ENCODE results near the gene CRYBA4. TPM values are rescaled to one million over a fixed set of nuclear protein-coding genes. Genes with fewer than 3 reads are reported as not detected.

Gene CRYBA4
- total RNA-seq, 1 experiment from 2014 or later = not detected

DNA sequence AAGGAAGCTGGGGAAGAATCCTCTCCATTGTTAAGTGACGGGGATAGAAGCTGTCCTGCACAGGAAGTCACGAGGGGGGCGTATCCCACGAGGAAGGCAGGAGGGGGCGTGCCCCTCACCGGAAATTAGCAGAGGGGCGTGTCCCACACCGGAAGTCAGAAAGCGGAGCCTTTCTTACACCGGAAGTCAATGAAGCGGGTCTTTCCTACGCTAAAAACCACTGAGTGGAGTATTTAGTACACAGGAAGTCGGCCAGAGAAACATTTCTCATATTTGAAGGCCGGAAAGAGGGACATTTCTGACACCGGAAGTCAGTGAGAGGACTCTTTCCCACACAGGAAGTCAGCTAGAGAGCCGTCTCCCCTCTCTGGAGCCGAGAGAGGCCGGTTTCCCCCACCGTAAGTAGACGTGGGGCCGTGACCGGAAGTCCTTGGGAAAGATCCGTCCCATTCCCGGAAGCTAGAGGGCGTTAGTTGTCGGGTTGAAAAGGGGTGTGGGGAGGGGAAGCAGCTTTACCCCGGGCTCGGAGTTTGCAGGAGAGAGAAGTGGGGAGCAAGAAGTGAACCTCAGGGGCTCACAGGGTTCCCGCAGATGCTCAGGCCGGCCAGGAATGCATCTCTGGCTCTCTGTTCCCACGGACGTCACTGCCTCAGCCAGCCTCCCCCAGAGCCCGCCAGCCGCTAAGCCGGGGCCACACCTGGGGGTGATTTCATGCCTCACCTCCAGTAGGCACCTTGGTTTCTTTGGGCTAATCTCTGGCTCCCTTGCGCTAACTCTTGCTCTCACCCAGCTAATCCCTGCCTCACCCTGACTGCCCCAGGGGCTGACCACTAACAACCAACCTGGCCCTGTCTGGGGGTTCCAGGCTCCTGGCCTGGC is 51.1 kb downstream of the CRYBA4 start:
- POLR2A ChIA-PET (ENCODE audit: low non-redundant PET) = interaction anchor here (0.6 kb wide), 2 partner anchors 31 to 897 kb away, joined by 3 to 9 read pairs; no protein-coding TSS in a partner anchor
- Histone ChIP-seq H3K27me3 (replicated peaks; ENCODE audit: insufficient read depth, low read depth, low read length, poor library complexity) (no peaks in the 10 kb centered on the region), H3K27ac (ENCODE audit: low read depth, low read length, poor library complexity, severe bottlenecking) (peak overlapping the region; percentile 92), H3K4me3 (ENCODE audit: low read depth, low read length, poor library complexity, severe bottlenecking) (peak overlapping the region; percentile 72), H3K9me3 (ENCODE audit: low read depth, low read length, poor library complexity, severe bottlenecking) (no peaks in the 10 kb centered on the region), H3K4me1 (ENCODE audit: insufficient read depth, low read length, poor library complexity, severe bottlenecking) (peaks cover 8% of the 10 kb centered on the region), H3K36me3 (ENCODE audit: insufficient read depth, low read length, poor library complexity, severe bottlenecking) (no peaks in the 10 kb centered on the region)
- intact Hi-C loops (cut with micrococcal nuclease; ENCODE audit: unreplicated experiment) = loop anchor here (10.0 kb wide), 1 partner anchor 1132 kb away; the partner anchor contains the start of gene MN1
- peak; percentile 99 for DNase-seq (ENCODE audit: low spot score)
- CTCF ChIA-PET = interaction anchor here (0.6 to 0.7 kb wide), 2 partner anchors 9 to 530 kb away, joined by 3 to 5 read pairs; no protein-coding TSS in a partner anchor
- BruUV-seq (replicated peaks) = no TSS peak
- TF ChIP-seq, protein P1, sequence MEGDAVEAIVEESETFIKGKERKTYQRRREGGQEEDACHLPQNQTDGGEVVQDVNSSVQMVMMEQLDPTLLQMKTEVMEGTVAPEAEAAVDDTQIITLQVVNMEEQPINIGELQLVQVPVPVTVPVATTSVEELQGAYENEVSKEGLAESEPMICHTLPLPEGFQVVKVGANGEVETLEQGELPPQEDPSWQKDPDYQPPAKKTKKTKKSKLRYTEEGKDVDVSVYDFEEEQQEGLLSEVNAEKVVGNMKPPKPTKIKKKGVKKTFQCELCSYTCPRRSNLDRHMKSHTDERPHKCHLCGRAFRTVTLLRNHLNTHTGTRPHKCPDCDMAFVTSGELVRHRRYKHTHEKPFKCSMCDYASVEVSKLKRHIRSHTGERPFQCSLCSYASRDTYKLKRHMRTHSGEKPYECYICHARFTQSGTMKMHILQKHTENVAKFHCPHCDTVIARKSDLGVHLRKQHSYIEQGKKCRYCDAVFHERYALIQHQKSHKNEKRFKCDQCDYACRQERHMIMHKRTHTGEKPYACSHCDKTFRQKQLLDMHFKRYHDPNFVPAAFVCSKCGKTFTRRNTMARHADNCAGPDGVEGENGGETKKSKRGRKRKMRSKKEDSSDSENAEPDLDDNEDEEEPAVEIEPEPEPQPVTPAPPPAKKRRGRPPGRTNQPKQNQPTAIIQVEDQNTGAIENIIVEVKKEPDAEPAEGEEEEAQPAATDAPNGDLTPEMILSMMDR (conservative IDR thresholded peaks at IDR 0.05; ENCODE audit: low read depth, low read length) = peak; percentile 63
- no peak for TF ChIP-seq EZH2 (IDR thresholded peaks at IDR 0.05; ENCODE audit: borderline replicate concordance, low read depth, low read length, poor library complexity, severe bottlenecking)

DNA sequence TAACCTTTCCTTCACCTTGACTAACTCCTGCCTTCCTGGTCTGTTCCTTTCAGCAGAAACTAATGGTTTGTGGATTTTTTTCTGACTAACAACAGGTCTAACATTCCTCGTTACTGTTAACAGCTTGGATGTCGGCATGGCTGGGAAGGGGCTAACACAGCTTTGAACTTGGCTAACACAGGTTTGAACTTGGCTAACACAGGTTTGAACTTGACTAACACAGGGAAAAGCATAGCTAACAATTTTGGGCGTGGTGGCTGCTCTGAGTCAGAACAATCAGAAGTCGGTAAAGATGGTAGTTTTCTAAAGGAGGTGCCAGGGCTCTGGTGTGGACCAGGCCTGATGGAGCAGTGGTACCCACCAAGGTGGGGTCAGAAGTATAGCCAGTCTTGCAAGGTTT is 51.7 kb downstream of the CRYBA4 start:
- peak overlapping the region; percentile 72 for H3K4me3 ChIP-seq (ENCODE audit: low read depth, low read length, poor library complexity, severe bottlenecking)
- BruUV-seq (replicated peaks) = no TSS peak
- ChIA-PET POLR2A (ENCODE audit: low non-redundant PET) (interaction anchor here (0.6 kb wide), 1 partner anchor 898 kb away, joined by 3 read pairs; no protein-coding TSS in a partner anchor), CTCF (no interaction called here)
- H3K36me3 ChIP-seq (ENCODE audit: insufficient read depth, low read length, poor library complexity, severe bottlenecking) = no peaks in the 10 kb centered on the region
- H3K9me3 ChIP-seq (ENCODE audit: low read depth, low read length, poor library complexity, severe bottlenecking) = no peaks in the 10 kb centered on the region
- intact Hi-C loops (cut with micrococcal nuclease; ENCODE audit: unreplicated experiment) = loop anchor here (10.0 kb wide), 1 partner anchor 1131 kb away; the partner anchor contains the start of gene MN1
- H3K27me3 ChIP-seq (replicated peaks; ENCODE audit: insufficient read depth, low read depth, low read length, poor library complexity) = no peaks in the 10 kb centered on the region
- H3K4me1 ChIP-seq (ENCODE audit: insufficient read depth, low read length, poor library complexity, severe bottlenecking) = peaks cover 8% of the 10 kb centered on the region
- H3K27ac ChIP-seq (ENCODE audit: low read depth, low read length, poor library complexity, severe bottlenecking) = peak overlapping the region; percentile 92
- TF ChIP-seq, protein P1 (conservative IDR thresholded peaks at IDR 0.05; ENCODE audit: low read depth, low read length) = no peak
- no peak for TF ChIP-seq EZH2 (IDR thresholded peaks at IDR 0.05; ENCODE audit: borderline replicate concordance, low read depth, low read length, poor library complexity, severe bottlenecking)
- no peak for DNase-seq (ENCODE audit: low spot score)

DNA sequence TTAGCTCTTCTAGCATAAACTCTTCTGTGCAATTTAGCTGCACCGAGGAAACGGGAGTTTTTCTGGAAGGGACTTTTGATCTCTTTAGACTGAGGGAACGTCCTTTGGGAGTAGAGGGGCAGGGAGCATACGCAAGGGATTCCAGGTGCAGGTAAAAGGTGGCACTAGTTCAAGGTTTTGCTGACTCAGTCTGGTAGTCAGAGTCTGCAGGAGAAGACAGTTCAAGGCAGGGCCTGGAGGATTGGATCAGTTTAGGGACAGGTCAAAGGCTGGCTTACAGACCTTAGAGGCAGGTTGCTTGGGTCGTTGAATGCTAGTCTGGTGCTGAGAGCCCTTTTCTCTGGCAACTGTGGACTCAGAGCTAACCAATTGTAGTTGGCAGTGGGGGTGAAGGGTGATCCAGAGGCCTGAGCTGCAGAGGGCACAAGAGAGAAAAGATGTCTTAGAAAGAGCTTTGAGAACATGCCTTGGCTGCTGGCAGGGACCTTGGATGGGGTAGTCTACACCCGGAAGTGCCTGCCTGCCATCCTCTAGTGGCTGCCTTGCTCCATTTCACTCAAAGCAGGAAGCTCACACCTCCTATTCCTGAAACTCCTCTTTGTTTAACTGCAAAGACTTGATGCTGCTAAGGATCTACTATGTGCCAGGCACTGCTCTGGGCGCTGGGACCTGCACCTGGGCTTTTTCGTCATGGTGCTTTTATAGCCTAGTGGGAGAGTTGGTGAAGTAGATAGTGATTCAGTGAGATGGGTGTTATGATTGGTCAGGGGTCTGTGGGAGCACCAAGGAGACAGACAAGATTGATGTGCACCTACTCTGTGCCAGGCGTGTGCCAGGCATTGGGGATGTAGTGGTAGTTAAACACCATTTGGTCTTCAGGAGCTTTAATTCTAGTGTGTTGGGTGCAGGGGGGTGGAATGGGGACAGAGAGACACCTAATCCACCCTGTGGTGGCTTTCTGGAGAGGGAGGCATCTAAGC is 52.7 kb downstream of the CRYBA4 start:
- DNase-seq (ENCODE audit: low spot score) = no peak
- BruUV-seq (replicated peaks) = no TSS peak
- CTCF ChIA-PET = no interaction called here
- H3K27ac ChIP-seq (ENCODE audit: low read depth, low read length, poor library complexity, severe bottlenecking) = peak overlapping the region; percentile 92
- H3K4me1 ChIP-seq (ENCODE audit: insufficient read depth, low read length, poor library complexity, severe bottlenecking) = peaks cover 8% of the 10 kb centered on the region
- intact Hi-C loops (cut with micrococcal nuclease; ENCODE audit: unreplicated experiment) = loop anchor here (10.0 kb wide), 1 partner anchor 1130 kb away; the partner anchor contains the start of gene MN1
- TF ChIP-seq, protein P1 (conservative IDR thresholded peaks at IDR 0.05; ENCODE audit: low read depth, low read length) = no peak
- no peak for TF ChIP-seq EZH2 (IDR thresholded peaks at IDR 0.05; ENCODE audit: borderline replicate concordance, low read depth, low read length, poor library complexity, severe bottlenecking)
- no peaks in the 10 kb centered on the region for H3K9me3 ChIP-seq (ENCODE audit: low read depth, low read length, poor library complexity, severe bottlenecking)
- H3K36me3 ChIP-seq (ENCODE audit: insufficient read depth, low read length, poor library complexity, severe bottlenecking) = no peaks in the 10 kb centered on the region
- H3K27me3 ChIP-seq (replicated peaks; ENCODE audit: insufficient read depth, low read depth, low read length, poor library complexity) = no peaks in the 10 kb centered on the region
- H3K4me3 ChIP-seq (ENCODE audit: low read depth, low read length, poor library complexity, severe bottlenecking) = peak overlapping the region; percentile 72
- POLR2A ChIA-PET (ENCODE audit: low non-redundant PET) = no interaction called here
